Jurkat, Clone E6-1 (cell line): ENCODE data around the gene SCPEP1. TPM values are rescaled to one million over a fixed set of nuclear protein-coding genes. Genes with fewer than 3 reads are reported as not detected.
"Not testable (repeated sequence)": the region's sequence is repeated elsewhere in the genome, so short reads cannot be mapped to it uniquely, and the experiment has no call there.

Experiments used
- DNase-seq: peaks from one replicate; pipeline ENCODE4 v3.0.0-alpha.2; 2011; ENCODE audit warnings: low read depth, low spot score
- H3K4me3 ChIP-seq: 2 replicates; pipeline ENCODE4 v1.5.1; 2011; ENCODE audit warnings: mild to moderate bottlenecking, low read length, control low read depth, moderate library complexity
- polyA plus RNA-seq: library from polyadenylated mRNA; unstranded; fragments of >200 nt; gene quantifications from one replicate; pipeline ENCODE4 v1.2.1, GENCODE V29; 2012; ENCODE audit warnings: missing spikeins; ENCODE audit not compliant: insufficient read length, insufficient read depth

SCPEP1 gene, protein sequence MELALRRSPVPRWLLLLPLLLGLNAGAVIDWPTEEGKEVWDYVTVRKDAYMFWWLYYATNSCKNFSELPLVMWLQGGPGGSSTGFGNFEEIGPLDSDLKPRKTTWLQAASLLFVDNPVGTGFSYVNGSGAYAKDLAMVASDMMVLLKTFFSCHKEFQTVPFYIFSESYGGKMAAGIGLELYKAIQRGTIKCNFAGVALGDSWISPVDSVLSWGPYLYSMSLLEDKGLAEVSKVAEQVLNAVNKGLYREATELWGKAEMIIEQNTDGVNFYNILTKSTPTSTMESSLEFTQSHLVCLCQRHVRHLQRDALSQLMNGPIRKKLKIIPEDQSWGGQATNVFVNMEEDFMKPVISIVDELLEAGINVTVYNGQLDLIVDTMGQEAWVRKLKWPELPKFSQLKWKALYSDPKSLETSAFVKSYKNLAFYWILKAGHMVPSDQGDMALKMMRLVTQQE
- polyA plus RNA-seq, result 24.0 TPM

DNA sequence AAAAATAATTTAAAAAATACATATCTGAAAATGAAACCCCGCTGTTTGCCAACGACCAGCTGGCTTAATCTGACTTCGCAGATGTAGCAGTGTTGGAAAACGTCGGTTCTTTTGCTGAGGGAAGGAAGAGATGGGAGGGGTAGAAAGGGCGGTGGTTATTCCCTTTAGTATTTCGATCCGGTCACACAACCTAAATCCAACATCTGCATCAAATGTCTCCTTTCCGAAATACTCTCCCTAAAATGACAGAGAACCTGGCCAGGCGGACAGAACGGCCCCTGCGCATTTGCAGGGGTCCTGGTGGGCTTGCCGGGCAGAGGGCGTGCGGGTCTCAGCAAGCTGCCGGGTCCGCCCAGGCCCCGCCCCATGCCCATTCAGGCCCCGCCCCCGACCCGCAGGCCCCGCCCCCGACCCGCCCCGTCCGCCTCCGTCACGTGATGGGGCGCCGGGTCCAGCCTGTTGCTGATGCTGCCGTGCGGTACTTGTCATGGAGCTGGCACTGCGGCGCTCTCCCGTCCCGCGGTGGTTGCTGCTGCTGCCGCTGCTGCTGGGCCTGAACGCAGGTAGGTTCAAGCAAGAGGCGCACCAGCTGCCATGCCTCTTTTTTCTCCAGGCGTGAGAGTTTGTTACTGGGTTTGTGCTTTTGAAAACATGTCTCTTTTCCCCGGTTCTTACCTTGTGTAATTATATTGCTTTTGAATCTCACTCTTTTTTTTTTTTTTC, at the start of gene SCPEP1:
TSS of gene SCPEP1 (plus strand) at position 459 of the 723 bp plus-strand sequence. CDS start at position 488, 29 bp downstream.
- DNase-seq, result peak; percentile 59
- peak within 1 kb of the TSS; percentile 76 for H3K4me3 ChIP-seq

DNA sequence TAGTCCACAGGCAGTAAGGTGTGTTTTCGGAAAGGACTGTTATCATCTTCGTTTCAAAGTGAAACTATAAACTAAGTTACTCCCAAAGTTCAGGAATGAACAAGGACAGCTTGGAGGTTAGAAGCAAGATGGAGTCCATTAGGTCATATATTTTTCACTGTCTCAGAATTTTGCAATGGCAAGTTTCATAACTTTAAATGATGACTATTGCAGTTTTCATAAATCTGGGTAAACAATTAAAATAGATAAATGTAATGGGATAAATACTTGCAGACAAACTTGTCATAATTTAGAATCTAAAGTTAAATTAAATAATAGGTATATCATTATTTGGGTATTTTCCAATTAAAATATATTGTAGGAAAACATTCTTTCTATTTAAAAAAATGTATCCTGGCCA, 49.3 kb upstream of the SCPEP1 start:
- no peak overlapping the region for H3K4me3 ChIP-seq

DNA sequence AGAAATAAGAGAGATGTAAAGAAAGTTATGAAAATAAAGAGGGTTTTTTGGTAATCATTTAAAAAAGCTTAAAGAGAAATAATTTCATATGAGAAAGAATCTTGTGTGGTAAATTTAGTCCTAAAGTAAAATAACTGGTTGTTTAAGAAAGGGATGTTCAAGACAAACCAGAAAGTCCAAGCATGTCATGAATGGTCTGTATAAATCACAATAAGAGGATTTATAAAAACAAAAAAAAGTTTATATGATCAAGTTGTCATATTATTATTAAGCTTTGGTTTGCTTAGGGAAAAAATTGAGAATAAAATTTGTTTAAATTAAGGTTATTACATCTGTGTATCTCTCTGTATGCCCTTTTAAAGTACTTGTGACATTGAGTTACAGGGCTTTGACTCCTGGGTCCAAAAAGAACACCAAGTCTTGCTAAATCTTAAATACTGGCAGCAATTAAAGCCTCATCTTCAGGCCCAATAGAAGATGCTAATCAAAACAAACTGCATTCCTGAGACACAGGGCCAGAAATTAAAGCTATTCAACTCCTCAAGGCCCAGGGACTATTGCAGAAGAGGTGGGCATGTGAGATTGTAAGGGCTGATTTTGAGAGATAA, 48.5 kb upstream of the SCPEP1 start:
- peak; percentile 42 for DNase-seq
- no peak overlapping the region for H3K4me3 ChIP-seq

More for the DNA sequence above, 49.3 kb upstream of the SCPEP1 start:
- DNase-seq, result no peak

DNA sequence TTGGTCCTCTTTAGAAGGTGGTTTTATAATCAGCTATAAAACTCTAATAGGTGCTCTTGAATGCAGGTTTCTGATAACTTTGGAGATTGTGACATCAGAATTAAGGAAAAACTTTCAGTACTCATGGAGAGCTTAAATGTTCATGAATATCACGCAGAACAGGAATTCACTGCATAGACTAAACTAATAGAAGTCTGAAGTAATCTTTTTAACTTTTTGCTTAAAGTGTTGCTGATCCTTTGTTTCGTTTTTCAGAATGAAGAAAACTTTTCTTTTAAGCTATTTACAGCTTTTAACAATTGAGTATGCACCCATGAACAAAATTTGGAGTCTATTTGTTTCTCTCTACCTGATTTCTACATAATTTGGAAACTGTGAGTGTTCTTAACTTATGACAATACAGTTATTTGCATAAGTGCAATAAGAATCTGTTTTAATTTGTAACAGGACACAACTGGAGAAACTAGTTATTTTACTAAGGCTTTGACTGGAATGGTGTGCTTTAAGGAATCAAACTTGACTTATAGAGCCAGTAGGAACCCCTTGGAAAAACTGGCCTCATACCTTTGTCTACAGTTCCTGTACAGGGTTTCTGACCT, 47.1 kb upstream of the SCPEP1 start:
- no peak for DNase-seq
- no peak overlapping the region for H3K4me3 ChIP-seq

DNA sequence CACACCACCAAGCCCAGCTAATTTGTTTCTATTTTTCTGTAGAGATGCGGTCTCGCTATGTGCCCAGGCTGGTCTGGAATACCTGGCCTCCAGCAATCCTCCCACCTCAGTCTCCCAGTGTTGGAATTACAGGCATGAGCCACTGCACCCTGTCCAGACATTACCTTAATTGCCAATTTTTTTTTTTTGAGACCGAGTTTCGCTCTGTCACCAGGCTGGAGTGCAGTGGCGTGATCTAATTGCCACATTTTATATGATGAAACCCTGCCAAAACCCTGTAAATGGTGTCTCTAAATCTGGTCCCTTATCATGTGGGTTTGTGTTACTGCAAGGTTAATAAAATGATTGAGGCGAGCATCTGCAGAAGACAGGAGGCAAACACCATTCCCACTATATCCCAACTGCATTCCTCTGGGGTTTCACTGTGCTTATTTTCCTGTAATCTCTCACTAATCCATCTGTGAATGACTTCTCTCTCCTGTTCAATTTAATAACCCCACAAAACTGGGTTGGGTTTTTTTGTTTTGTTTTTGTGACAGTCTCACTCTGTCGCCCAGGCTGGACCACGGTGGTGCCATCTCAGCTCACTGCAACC, 44.7 kb upstream of the SCPEP1 start:
- no peak for DNase-seq
- H3K4me3 ChIP-seq, result no peak overlapping the region

DNA sequence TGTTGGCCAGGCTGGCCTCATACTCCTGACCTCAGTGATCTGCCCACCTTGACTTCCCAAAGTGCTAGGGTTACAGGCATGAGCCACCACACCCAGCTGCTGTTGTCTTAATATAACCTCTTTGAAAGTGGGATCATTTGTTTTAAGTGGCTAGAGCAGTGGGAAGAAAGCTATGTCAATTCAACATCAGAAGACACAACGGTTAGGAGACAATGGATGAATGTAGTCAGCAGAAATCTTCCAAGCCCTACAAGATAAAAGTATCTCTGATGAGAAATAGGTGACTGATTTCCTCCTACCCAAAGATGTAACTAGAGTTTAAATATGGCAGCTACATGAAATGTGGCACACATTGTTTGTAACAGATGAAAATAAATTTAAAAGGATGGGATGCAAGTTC, 44.1 kb upstream of the SCPEP1 start:
- peak overlapping the region; percentile 3; the same call in 1 of the 2 replicates for H3K4me3 ChIP-seq
- DNase-seq, result peak; percentile 86

DNA sequence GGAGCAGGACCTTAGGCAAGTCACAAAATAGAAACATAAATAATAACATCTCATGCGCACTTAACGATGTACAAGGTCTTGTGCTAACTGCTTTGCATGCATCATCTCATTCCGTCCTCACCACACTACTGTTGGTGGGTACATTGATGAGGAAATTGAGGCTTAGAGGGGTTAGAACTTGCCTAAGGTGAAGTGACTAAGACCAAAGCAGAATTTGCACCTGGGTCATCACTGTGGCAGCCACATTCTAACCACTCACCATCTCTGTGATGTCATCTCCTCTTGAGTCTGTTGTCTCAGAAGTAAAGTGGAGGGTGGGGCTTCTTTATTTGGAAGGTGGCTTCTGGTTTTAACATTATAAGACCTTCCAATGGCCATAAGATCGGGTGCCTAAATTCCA, 43.7 kb upstream of the SCPEP1 start:
- DNase-seq, result peak; percentile 97
- H3K4me3 ChIP-seq, result peak overlapping the region; percentile 3; the same call in 1 of the 2 replicates

DNA sequence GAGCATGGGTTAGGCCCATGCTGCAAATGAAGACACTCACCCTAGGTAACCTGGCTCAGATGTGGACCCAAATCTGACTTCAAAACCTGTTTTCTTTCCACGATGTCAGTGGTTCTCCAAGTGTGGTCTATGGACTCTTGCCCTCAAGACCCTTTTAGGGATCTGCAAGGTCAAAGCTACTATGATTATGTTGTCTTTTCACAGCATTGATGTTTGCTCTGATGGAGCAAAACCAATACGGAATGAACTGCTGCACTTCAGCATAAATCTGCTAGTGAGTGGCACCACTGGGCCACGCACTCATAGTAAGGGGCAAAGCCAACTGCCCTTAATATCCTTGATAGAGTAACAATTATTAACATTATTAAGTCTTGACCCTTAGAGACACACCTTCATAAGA, 42.5 kb upstream of the SCPEP1 start:
- H3K4me3 ChIP-seq, result no peak overlapping the region
- DNase-seq, result no peak

DNA sequence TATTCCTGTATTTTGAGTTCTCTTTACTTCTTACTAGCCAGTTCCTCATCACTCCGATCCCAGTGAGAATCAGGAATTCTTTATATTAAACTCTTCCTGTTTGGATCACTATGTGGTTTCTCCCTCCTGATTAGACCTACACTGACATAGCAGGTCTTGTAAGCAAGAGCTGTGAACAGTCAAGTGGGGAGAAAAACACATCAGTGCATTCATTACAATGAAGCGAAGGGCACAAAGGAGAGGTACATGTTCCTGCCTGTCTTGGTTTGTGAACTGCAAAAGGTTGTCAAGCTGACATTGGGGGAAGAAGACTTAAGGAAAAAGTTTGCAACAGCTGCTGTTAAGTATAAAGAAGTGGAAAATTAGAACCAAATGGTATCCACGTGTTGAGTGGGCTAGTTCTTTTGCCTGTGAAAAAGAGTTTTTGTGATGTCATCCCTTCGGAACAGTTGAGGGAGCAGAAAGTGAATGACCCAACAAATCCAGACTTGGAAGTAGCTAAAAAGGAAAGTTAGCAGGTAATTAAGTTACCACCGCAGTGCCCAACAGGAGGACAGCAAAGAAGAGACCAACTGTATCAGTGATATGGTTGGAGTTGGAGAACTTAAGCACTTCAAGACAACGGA, 41.1 kb upstream of the SCPEP1 start:
- H3K4me3 ChIP-seq, result no peak overlapping the region
- no peak for DNase-seq

DNA sequence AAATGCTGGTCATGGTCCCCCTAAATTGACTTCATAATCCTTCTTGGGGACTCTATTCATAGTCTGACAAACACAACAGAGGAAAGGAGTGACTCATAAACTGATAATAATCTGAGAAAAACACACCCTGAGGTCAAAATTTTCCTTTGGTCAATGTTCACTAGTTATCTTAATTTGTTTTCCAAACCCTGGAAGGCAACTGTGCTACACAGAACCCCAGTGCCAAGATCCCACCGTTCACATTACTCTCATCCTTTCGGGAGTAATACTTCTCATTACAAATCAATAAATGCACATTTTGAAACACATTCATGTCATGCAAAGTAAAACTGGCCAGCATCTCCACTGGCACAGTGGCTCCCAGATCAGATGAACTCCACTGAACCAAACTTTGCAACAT, 40.2 kb upstream of the SCPEP1 start:
- DNase-seq, result no peak
- no peak overlapping the region for H3K4me3 ChIP-seq

DNA sequence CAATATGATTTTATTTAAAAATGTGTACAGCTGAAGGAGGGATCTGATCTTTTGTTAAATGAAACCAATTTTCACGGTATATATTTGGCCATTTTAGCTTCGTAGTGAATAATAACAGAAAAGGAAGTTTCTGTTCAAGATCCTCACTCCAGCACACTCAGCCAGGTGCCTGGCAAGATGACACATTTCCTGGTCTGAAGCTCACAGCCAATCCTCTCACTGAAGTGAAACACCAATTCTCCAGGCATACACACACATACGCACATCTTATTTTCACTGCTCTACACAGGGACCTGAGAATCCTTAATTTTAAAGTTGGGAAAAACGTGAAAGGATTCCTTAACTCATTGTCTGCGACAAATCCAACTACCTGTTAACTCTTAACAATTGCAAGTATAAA, 39.7 kb upstream of the SCPEP1 start:
- not testable (repeated sequence) for H3K4me3 ChIP-seq, DNase-seq

DNA sequence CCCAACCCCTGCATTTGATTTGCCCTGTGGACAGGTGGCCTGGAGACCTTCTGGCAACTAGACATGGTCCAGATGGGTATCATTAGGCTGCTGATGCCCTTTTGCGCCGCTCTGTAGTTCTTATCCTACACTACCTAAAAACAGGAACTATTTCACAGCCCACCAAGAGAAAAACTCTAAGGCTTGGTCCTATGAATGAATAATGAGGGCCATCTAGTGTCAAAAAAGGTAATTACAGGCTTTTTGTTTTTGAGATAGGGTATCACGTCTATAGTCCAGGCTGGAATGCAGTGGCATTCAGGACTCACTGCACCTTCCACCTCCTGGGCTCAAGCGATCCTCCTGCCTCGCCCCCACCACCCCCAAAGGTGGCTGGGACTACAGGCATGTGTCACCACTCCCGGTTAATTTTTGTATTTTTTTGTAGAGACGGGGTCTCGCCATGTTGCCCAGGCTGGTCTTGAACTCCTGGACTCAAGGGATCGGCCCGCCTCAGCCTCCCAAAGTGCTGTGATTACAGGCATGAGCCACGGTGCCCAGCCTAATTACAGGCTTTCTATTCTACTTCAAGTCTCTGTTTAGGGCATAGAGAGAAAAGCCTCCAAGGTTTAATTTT, 38.0 kb upstream of the SCPEP1 start:
- H3K4me3 ChIP-seq, result no peak overlapping the region
- peak; percentile 62 for DNase-seq

DNA sequence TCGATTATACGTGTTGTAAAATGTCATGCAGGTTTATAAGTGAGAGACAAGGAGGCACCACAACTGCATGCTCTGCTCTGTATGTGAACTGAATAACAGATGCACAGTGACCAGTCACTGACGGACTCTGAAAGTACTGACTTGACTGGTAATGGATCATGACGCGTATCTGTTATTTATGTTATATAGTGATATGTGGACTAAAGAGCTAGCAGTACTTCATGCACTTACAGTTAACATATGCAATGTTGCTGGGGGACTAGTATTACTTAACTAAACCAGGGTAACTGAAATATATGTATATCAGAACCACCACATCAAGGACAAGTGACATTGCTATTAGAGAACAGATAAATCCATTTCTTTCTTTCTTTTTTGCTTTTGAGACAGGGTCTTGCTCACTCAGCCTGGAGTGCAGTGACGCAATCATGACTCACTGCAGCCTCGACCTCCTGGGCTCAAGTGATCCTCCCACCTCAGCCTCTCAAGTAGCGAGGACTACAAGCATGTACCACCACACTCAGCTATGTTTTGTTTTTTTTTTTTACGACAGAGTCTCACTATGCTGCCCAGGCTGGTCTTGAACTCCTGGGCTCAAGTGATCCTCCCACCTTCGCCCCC, 34.3 kb upstream of the SCPEP1 start:
- DNase-seq, result no peak
- H3K4me3 ChIP-seq, result no peak overlapping the region

DNA sequence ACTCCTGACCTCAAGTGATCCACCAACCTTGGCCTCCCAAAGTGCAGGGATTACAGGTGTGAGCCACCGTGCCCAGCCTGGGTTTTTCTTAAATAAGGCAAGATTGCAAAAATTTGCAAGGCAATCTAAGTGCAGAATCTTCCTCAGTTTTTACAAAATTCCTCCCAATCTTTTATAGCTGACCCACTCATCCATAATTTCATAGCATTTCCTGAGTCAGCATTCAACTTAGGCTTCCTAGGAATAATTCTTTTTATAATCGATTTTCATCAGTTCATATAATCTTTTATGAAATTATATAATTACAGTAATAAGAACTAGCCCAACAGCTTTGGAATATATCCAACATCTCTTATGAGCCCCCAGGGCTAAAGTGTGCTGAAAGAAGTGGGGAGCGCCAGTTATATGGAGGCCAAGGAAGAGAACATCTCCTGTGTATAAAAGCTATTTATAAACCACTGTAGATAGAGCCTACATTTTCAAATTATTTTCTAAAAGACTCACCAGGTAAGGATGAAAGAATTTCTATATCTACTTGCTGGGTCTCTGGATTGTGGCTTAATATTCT, 31.9 kb upstream of the SCPEP1 start:
- DNase-seq, result no peak
- H3K4me3 ChIP-seq, result no peak overlapping the region

DNA sequence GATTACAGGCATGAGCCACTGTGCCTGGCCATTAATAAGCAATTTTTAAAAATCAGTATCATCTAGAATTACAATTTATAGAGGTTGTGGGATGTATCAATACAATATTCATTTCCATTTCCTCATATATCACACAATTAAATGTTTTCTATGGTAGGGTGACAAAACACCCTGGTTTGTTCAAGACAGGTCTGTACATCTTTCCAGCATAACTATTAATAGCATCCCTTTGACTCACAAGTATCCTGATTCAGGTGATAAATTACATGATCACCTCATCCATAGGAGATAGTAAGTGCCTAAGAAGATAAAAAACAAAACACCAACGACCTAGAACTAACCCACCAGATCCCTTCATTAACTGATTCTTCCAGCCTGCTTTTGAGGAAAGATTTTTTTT, 30.2 kb upstream of the SCPEP1 start:
- DNase-seq, result no peak
- no peak overlapping the region for H3K4me3 ChIP-seq

DNA sequence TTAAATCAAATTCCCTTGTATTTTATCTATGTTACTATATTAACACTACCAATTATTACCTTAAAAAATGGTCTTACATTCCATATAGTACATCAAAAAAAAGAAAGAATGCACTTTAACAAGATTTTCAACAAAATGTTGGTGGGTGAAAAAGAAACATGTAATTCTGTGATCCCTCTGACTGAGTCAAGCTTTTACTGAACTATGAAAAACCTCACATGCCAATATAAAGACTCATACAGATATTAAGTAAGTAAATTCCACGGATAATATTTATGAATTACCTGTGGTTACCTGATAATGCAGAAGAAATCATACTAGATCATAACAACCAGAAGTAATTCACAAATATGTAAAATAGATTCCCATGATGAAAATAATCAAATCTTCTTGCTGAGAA, 29.4 kb upstream of the SCPEP1 start:
- no peak for DNase-seq
- no peak overlapping the region for H3K4me3 ChIP-seq

DNA sequence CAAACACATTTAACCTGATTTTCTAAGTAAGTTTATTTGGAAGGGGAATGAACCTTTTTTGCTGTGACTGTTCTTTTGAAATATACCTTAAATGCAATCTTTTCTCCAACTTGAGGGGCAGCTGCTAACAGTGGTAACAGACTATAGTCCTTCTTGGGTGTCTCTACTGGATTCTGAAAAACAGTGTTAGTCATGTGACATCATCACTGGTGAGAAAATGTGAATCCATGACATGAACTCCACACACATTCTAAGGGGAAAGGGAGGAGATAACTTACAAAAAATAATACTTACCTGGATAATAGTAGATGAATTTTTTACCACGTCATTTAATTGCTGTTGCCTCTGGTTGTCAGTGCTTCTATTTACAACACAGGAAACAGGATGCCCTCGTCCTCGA, 28.3 kb upstream of the SCPEP1 start:
- H3K4me3 ChIP-seq, result no peak overlapping the region
- no peak for DNase-seq

DNA sequence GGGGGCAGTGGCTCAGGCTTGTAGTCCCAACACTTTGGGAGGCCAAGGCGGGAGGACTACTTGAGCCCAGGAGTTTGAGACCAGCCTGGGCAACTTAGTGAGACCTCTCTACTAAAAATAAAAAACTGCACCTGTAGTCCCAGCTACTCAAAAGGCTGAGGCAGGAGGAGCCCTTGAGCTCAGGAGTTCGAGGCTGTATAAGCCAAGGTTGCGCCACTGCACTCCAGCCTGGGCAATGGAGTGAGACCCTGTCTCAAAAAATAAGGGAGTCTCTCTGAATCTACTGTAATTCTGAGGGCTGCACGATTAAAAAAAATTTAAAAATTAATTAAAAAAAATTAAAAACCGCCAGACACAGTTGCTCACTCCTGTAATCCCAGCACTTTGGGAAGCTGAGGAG, 20.9 kb upstream of the SCPEP1 start:
- no peak overlapping the region for H3K4me3 ChIP-seq
- DNase-seq, result no peak
